GM12891 (cell line): ENCODE results near the gene ATP2C1.

Experiments used
- POLR2A ChIP-seq: IDR thresholded peaks from 2 replicates; pipeline ENCODE4 v1.6.1; 2011; ENCODE audit warnings: low read depth, low read length, control low read depth
- POLR2AphosphoS5 ChIP-seq: IDR thresholded peaks from 2 replicates; pipeline ENCODE4 v1.6.1; 2011; ENCODE audit warnings: low read depth, low read length, control low read depth
- TAF1 ChIP-seq: IDR thresholded peaks from 2 replicates; pipeline ENCODE4 v1.6.1; 2011; ENCODE audit warnings: low read depth, low read length, control low read depth

DNA sequence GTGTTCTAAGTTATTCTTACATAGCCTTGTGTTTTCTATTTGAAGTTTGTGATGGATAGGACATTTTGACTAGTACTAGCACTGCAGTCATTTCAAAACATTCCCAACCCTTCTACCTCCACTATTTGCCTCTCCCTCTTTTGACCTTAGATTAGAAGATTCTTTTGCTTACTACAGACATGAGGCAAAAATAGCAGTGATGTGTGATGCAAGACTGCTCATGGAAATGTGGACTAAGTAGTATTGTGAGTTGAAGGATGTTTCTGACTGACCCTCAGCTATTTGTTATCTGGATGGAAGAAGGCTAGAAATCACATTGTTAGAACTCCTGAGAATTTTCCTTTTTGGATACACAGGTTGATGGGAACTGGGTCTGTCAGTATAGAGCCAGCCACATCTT, 45.9 kb downstream of the ATP2C1 start:
- TF ChIP-seq TAF1 (no peak), POLR2AphosphoS5 (no peak), POLR2A (no peak)
